ENCODE data around the gene DUSP22. TPM values are rescaled to one million over a fixed set of nuclear protein-coding genes. Genes with fewer than 3 reads are reported as not detected.

Gene DUSP22
- polyA plus RNA-seq, 2 of the 4 experiments (the other 2 are of a cell fraction): 6.2 to 11.3 TPM

DNA sequence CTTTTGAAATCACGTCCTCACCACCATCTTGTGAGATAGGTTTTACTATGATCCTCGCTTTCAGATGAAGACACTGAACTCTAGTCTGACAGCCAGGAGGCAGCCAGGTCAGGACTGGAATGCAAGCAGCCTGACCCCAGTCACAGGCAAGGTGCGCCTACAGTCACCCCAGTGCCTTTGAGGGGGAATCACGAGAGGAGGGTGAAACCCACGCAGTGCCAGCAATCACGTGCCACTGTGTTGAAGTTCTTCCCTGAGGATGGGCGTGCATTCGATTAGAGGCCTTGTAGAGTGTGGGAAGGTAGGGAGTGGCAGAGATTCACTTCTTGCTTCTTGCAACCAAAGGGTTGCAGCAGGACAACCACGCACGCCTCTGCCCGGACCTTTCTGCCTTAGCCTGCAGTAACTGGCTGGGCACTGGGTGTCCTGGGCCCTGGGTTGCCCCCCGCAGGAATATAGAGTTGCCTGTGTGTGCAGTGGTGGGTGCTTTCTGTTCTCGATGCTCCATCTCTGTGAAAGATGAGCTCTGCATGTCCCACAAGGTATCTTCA lies 65.6 kb downstream of the DUSP22 start:
- Histone ChIP-seq H3K4me2 (no peak overlapping the region), H3K9me3 (no peaks in the 10 kb centered on the region), H3K4me3 (no peak overlapping the region), H3K27ac (no peak overlapping the region), H3K4me1 (no peaks in the 10 kb centered on the region)
- POLR2A ChIA-PET: no interaction called here
- ATAC-seq: no peak
- no peak for FAIRE-seq
- 98% methylated on average over 5 of the region's 13 CpGs for WGBS (ENCODE audit: missing lambda C conversion rate)
- no peak for TF ChIP-seq EHF (CRISPR knock-in tag; IDR thresholded peaks at IDR 0.05)
- TF ChIP-seq PHF8 (IDR thresholded peaks at IDR 0.05; ENCODE audit: borderline replicate concordance, low read depth): no peak
- TF ChIP-seq, protein P1, sequence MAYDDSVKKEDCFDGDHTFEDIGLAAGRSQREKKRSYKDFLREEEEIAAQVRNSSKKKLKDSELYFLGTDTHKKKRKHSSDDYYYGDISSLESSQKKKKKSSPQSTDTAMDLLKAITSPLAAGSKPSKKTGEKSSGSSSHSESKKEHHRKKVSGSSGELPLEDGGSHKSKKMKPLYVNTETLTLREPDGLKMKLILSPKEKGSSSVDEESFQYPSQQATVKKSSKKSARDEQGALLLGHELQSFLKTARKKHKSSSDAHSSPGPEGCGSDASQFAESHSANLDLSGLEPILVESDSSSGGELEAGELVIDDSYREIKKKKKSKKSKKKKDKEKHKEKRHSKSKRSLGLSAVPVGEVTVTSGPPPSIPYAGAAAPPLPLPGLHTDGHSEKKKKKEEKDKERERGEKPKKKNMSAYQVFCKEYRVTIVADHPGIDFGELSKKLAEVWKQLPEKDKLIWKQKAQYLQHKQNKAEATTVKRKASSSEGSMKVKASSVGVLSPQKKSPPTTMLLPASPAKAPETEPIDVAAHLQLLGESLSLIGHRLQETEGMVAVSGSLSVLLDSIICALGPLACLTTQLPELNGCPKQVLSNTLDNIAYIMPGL (CRISPR knock-in tag; IDR thresholded peaks at IDR 0.05; ENCODE audit: borderline replicate concordance): no peak
- no peak for TF ChIP-seq KDM1A (IDR thresholded peaks at IDR 0.05; ENCODE audit: low read depth)
- DNase-seq (ENCODE audit: low read depth in 1 of 2, low spot score in 1 of 2): no peak
- CTCF ChIA-PET: no interaction called here

DNA sequence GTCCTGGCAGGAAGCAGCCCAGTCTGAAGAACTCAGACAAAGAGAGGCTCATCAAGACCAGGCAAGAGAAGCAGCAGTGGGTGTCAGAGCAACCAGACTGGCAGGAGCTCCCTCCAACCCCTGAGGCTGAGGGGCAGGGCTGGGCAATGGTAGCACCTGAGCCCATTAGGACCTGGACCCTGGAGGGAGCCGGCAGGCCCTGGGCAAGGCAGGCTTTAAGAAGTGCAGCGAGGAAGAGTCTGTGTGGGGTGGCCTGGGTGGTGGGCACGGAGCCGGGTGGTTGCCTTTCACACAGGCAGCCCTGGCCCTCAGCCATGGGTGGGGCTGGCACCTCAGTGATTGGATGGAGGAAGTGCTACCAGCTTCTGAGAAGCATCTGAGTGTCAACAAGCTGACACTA lies 66.1 kb downstream of the DUSP22 start:
- POLR2A ChIA-PET: no interaction called here
- TF ChIP-seq, protein P2, sequence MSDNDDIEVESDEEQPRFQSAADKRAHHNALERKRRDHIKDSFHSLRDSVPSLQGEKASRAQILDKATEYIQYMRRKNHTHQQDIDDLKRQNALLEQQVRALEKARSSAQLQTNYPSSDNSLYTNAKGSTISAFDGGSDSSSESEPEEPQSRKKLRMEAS (IDR thresholded peaks at IDR 0.05): no peak
- TF ChIP-seq KDM5A (IDR thresholded peaks at IDR 0.05): no peak
- TF ChIP-seq MAFK (IDR thresholded peaks at IDR 0.05; ENCODE audit: partially characterized antibody): no peak
- TF ChIP-seq RAD21 (conservative IDR thresholded peaks at IDR 0.05 in 1 of 2, IDR thresholded peaks at IDR 0.05 in 1 of 2): no peak
- no peak for TF ChIP-seq KDM1A (IDR thresholded peaks at IDR 0.05; ENCODE audit: low read depth)
- Histone ChIP-seq H3K9me3 (no peaks in the 10 kb centered on the region), H3K4me2 (no peak overlapping the region), H3K27ac (no peak overlapping the region), H3K4me1 (no peaks in the 10 kb centered on the region), H3K4me3 (no peak overlapping the region)
- FAIRE-seq: no peak
- WGBS (ENCODE audit: missing lambda C conversion rate): 100% methylated on average over 1 of the region's 4 CpGs
- CTCF ChIA-PET: no interaction called here
- no peak for DNase-seq (ENCODE audit: low read depth in 1 of 2, low spot score in 1 of 2)
- ATAC-seq: no peak

DNA sequence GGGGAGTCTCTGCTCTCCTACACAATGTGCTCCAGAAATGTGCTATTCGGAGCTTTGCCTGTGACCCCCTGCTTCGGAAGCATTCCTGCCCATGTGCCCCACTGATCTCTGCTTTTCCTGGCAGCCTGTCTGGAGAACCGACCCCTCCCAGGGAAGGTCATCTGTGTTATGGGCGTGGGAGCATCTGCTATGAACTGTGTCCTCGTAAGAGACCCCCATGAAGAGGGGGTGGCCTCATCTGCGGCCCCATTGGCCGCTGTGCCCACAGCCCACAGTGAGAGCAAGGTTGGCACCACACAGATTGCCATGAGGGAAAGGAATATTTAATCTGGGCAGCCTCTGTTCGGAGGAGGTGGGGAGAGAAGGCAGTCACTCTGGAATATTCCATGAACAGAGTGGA lies 66.6 kb downstream of the DUSP22 start:
- Histone ChIP-seq H3K4me3 (no peak overlapping the region), H3K27ac (no peak overlapping the region), H3K4me1 (no peaks in the 10 kb centered on the region), H3K9me3 (no peaks in the 10 kb centered on the region), H3K4me2 (no peak overlapping the region)
- TF ChIP-seq FOSB (CRISPR knock-in tag; IDR thresholded peaks at IDR 0.05) (no peak), SREBF2 (IDR thresholded peaks at IDR 0.05) (no peak), HEYL (CRISPR knock-in tag; IDR thresholded peaks at IDR 0.05) (no peak), RARB (CRISPR knock-in tag; IDR thresholded peaks at IDR 0.05) (no peak), NFE2L2 (conservative IDR thresholded peaks at IDR 0.05; ENCODE audit: low read length) (no peak), PHF8 (IDR thresholded peaks at IDR 0.05; ENCODE audit: borderline replicate concordance, low read depth) (no peak)
- TF ChIP-seq, protein P3, sequence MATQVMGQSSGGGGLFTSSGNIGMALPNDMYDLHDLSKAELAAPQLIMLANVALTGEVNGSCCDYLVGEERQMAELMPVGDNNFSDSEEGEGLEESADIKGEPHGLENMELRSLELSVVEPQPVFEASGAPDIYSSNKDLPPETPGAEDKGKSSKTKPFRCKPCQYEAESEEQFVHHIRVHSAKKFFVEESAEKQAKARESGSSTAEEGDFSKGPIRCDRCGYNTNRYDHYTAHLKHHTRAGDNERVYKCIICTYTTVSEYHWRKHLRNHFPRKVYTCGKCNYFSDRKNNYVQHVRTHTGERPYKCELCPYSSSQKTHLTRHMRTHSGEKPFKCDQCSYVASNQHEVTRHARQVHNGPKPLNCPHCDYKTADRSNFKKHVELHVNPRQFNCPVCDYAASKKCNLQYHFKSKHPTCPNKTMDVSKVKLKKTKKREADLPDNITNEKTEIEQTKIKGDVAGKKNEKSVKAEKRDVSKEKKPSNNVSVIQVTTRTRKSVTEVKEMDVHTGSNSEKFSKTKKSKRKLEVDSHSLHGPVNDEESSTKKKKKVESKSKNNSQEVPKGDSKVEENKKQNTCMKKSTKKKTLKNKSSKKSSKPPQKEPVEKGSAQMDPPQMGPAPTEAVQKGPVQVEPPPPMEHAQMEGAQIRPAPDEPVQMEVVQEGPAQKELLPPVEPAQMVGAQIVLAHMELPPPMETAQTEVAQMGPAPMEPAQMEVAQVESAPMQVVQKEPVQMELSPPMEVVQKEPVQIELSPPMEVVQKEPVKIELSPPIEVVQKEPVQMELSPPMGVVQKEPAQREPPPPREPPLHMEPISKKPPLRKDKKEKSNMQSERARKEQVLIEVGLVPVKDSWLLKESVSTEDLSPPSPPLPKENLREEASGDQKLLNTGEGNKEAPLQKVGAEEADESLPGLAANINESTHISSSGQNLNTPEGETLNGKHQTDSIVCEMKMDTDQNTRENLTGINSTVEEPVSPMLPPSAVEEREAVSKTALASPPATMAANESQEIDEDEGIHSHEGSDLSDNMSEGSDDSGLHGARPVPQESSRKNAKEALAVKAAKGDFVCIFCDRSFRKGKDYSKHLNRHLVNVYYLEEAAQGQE (IDR thresholded peaks at IDR 0.05): no peak
- TF ChIP-seq, protein P4, sequence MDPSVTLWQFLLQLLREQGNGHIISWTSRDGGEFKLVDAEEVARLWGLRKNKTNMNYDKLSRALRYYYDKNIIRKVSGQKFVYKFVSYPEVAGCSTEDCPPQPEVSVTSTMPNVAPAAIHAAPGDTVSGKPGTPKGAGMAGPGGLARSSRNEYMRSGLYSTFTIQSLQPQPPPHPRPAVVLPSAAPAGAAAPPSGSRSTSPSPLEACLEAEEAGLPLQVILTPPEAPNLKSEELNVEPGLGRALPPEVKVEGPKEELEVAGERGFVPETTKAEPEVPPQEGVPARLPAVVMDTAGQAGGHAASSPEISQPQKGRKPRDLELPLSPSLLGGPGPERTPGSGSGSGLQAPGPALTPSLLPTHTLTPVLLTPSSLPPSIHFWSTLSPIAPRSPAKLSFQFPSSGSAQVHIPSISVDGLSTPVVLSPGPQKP (IDR thresholded peaks at IDR 0.05; ENCODE audit: low read depth, low read length): no peak
- DNase-seq (ENCODE audit: low read depth in 1 of 2, low spot score in 1 of 2) (no peak), FAIRE-seq (no peak), ATAC-seq (no peak)
- POLR2A ChIA-PET: no interaction called here
- CTCF ChIA-PET: no interaction called here
- WGBS (ENCODE audit: missing lambda C conversion rate): 76% methylated on average over 5 of the region's 8 CpGs
